GM18511 (cell line): Measurements from ENCODE around the gene PTHLH.
A peak's percentile ranks its signal among the peaks of the same experiment; 100 is the strongest.

ENCODE experiments used
- ATAC-seq: cut with Tn5 transposase; IDR thresholded peaks from one replicate; pipeline ENCODE4 v1.9.1; 2021; ENCODE audit warnings: mild to moderate bottlenecking, moderate library complexity; ENCODE audit not compliant: unreplicated experiment

Gene PTHLH

GRCh38 chr12:27975222-27976136 lies 2.9 kb upstream of the PTHLH start:
- no peak for ATAC-seq

- no peak for ATAC-seq
These were observed 2.2 kb upstream of the PTHLH start for GRCh38 chr12:27974735-27975221.

- ATAC-seq, result no peak
These were observed 956 bp upstream of the PTHLH start for GRCh38 chr12:27973487-27973890.

GRCh38 chr12:27971606-27972005 lies 927 bp downstream of the PTHLH start:
- no peak for ATAC-seq

GRCh38 chr12:27971121-27971489 lies 1.4 kb downstream of the PTHLH start:
- ATAC-seq, result no peak

- peak; percentile 32 for ATAC-seq
These were observed 2.0 kb downstream of the PTHLH start for GRCh38 chr12:27970401-27971120.

- ATAC-seq, result peak; percentile 85
These were observed 2.7 kb downstream of the PTHLH start for GRCh38 chr12:27969624-27970400.

GRCh38 chr12:27968972-27969623 lies 3.4 kb downstream of the PTHLH start:
- ATAC-seq, result no peak

GRCh38 chr12:27967551-27968054 lies 4.9 kb downstream of the PTHLH start:
- ATAC-seq, result no peak

GRCh38 chr12:27966870-27967269 lies 5.7 kb downstream of the PTHLH start:
- no peak for ATAC-seq

- ATAC-seq, result no peak
These were observed 6.6 kb downstream of the PTHLH start for GRCh38 chr12:27965966-27966365.

- ATAC-seq, result no peak
These were observed 7.1 kb downstream of the PTHLH start for GRCh38 chr12:27965411-27965810.

GRCh38 chr12:27964123-27964522 lies 8.4 kb downstream of the PTHLH start:
- ATAC-seq, result no peak

GRCh38 chr12:27960821-27961220 lies 11.7 kb downstream of the PTHLH start:
- no peak for ATAC-seq

- no peak for ATAC-seq
These were observed 13.9 kb downstream of the PTHLH start for GRCh38 chr12:27958675-27959074.

- ATAC-seq, result no peak
These were observed 15.2 kb downstream of the PTHLH start for GRCh38 chr12:27957366-27957765.

GRCh38 chr12:27953817-27954216 lies 18.7 kb downstream of the PTHLH start:
- no peak for ATAC-seq

- no peak for ATAC-seq
These were observed 19.2 kb downstream of the PTHLH start for GRCh38 chr12:27953348-27953747.

GRCh38 chr12:27952510-27952909 lies 20.0 kb downstream of the PTHLH start:
- no peak for ATAC-seq

- ATAC-seq, result no peak
These were observed 20.6 kb downstream of the PTHLH start for GRCh38 chr12:27951898-27952297.
